Body of pancreas (tissue), 4 donors: ENCODE data around the gene BOD1L1. TPM values are rescaled to one million over a fixed set of nuclear protein-coding genes. Genes with fewer than 3 reads are reported as not detected.

Experiments
- ATAC-seq: fragments of 150-250 bp; one replicate; pipeline ENCODE4 v1.9.1; 2016
- DNase-seq, 4 donors: peaks; one replicate each; pipeline ENCODE4 v3.0.0-alpha.2; 2019
- H3K27ac ChIP-seq, 4 donors: fragments of 200-600 bp; sonication (generic); 1 replicate in 3 of 4; 2 replicates in 1 of 4; pipeline versions ENCODE4 v1.5.1 to v1.6.1; 2016 to 2019; ENCODE audit warnings: mild to moderate bottlenecking in 1 of 4, mixed read lengths in 1 of 4, moderate library complexity in 1 of 4
- H3K27me3 ChIP-seq, 2 donors: fragments of 200-600 bp; sonication (generic); one replicate each; pipeline ENCODE4 v1.6.0; 2016; ENCODE audit warnings: mild to moderate bottlenecking in 1 of 2
- H3K36me3 ChIP-seq, 2 donors: fragments of 200-600 bp; sonication (generic); replicated peaks in 1 of 2; 2 replicates each; pipeline ENCODE4 v1.5.1; 2016; ENCODE audit warnings: low read depth in 2 of 2; ENCODE audit not compliant: insufficient read depth in 1 of 2
- H3K4me1 ChIP-seq: fragments of 200-600 bp; sonication (generic); one replicate; pipeline ENCODE4 v1.6.0; 2016
- H3K4me3 ChIP-seq, 2 donors: fragments of 200-600 bp; sonication (generic); 1 replicate in 1 of 2; 2 replicates in 1 of 2; pipeline ENCODE4 v1.5.1; 2016 to 2019
- H3K9me3 ChIP-seq, 3 donors: fragments of 200-600 bp; sonication (generic); 1 replicate in 2 of 3; 2 replicates in 1 of 3; pipeline ENCODE4 v1.5.1; 2016
- POLR2A ChIP-seq, 3 donors: fragments of 450-650 bp; IDR thresholded peaks; one replicate each; pipeline ENCODE4 v1.6.1; 2016; ENCODE audit warnings: antibody characterized with exemption in 3 of 3, mild to moderate bottlenecking in 2 of 3
- WGBS, 2 donors: methylation state at CpG; one replicate each; pipeline ENCODE4 v1.1.5; 2017; 5-methylcytosine and 5-hydroxymethylcytosine counted together
- intact Hi-C: fragments of 100-400 bp; cut with DNase I; formaldehyde crosslinking; loops from one replicate; pipeline ENCODE4 v1.15.1; 2023
- total RNA-seq, 2 donors: library from RNA; depleted of rRNA; stranded (reverse); fragments of >200 nt; gene quantifications; one replicate each; pipeline ENCODE4 v1.1.0, GENCODE V29; 2016
- TF ChIP-seq, protein P1 (sequence below), 7 experiments: fragments of 450-650 bp in 4 of 7; fragments of 200-600 bp in 3 of 7; sonication (generic) in 3 of 7; IDR thresholded peaks; one replicate each; pipeline ENCODE4 v1.5.1; 2016 to 2019; ENCODE audit warnings: antibody characterized with exemption in 7 of 7

Gene BOD1L1
- total RNA-seq, 2 donors from 2014 or later, result 28.5 to 31.0 TPM

DNA sequence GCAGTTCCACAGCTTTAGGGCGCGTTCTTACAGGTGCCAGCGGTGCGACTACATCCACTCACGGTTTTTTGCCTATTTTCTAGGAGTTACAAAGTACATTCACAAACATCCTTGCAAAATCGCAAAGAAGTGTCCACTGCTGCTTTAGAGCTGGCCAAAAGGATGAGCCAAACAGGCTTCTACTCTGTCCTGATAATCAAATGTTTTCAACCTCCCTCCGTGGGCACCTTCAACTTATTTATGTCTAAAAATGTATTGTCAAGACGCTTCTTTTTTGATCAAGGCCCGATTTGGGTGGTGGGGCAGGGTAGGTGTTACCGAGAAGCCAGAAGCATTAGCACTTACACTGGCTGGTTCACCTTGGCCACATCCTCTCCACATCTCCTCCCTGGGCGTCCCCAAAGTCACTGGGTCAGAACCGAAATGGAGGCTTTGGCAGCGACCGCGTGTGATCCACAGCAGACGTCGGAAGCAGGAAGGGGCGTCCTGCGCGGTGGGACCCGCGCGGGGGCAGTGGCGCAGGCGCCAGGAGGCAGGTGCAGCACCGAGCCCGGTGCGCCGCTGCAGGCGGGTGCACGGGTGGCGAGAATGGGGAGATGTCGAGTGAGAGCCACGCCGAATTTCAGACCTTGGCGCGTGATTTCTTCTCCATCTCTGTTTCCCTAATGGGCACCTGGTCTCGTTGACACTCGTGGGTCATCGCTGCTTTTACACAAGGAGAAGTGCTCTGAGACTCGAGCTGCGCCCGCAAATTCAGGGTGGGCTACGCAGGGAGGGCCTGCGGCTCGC is 100.1 kb downstream of the BOD1L1 start:
- intact Hi-C loops, result no loop called here
- H3K4me1 ChIP-seq, result peaks cover 26% of the 10 kb centered on the region
- DNase-seq, result no peak
- 4 to 13% methylated on average over 15 to 46 of the region's 46 CpGs for WGBS, 2 donors
- TF ChIP-seq, protein P1, sequence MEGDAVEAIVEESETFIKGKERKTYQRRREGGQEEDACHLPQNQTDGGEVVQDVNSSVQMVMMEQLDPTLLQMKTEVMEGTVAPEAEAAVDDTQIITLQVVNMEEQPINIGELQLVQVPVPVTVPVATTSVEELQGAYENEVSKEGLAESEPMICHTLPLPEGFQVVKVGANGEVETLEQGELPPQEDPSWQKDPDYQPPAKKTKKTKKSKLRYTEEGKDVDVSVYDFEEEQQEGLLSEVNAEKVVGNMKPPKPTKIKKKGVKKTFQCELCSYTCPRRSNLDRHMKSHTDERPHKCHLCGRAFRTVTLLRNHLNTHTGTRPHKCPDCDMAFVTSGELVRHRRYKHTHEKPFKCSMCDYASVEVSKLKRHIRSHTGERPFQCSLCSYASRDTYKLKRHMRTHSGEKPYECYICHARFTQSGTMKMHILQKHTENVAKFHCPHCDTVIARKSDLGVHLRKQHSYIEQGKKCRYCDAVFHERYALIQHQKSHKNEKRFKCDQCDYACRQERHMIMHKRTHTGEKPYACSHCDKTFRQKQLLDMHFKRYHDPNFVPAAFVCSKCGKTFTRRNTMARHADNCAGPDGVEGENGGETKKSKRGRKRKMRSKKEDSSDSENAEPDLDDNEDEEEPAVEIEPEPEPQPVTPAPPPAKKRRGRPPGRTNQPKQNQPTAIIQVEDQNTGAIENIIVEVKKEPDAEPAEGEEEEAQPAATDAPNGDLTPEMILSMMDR (IDR thresholded peaks at IDR 0.05), result no peak
- TF ChIP-seq POLR2A (IDR thresholded peaks at IDR 0.05), result no peak
- no peak overlapping the region for H3K27ac ChIP-seq
- H3K27me3 ChIP-seq, result peaks cover 0 to 59% of the 10 kb centered on the region in 2 donors
- no peak overlapping the region for H3K4me3 ChIP-seq
- peaks cover 0 to 14% (median 0%) of the 10 kb centered on the region in 3 donors for H3K9me3 ChIP-seq
- H3K36me3 ChIP-seq, result no peaks in the 10 kb centered on the region
- no peak for ATAC-seq

DNA sequence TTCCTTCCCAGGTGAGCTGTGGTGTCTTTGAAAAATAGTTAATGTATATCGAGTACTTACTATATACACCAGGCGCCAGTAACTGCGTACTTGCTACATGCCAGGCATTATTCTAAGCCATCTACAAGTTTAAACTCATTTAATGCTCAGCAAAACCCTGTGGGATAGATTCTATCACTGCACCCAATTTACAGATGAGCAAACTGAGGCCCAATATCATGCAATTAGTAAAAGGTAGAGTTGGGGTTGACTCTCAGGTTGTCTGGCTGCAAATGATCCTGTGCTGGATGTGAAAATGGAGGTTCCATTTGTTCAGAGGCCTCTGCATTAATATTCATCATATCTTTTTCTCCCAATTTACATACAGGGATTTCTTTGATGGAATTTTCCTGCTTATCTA is 100.9 kb downstream of the BOD1L1 start:
- TF ChIP-seq POLR2A (IDR thresholded peaks at IDR 0.05), result no peak
- TF ChIP-seq, protein P1 (IDR thresholded peaks at IDR 0.05), result no peak
- ATAC-seq (no peak), DNase-seq (no peak)
- Histone ChIP-seq H3K27me3 (peaks cover 0 to 61% of the 10 kb centered on the region in 2 donors), H3K36me3 (no peaks in the 10 kb centered on the region), H3K27ac (no peak overlapping the region), H3K4me1 (peaks cover 26% of the 10 kb centered on the region), H3K4me3 (no peak overlapping the region), H3K9me3 (peaks cover 0 to 14% (median 0%) of the 10 kb centered on the region in 3 donors)
- 21 to 46% methylated on average over 3 of the region's 3 CpGs for WGBS, 2 donors
- intact Hi-C loops, result no loop called here

GRCh38 chr4:13525606-13526281 is 101.8 kb downstream of the BOD1L1 start:
- TF ChIP-seq, protein P1 (IDR thresholded peaks at IDR 0.05), result no peak
- no peak for TF ChIP-seq POLR2A (IDR thresholded peaks at IDR 0.05)
- DNase-seq, result no peak

GRCh38 chr4:13524504-13525243 is 102.9 kb downstream of the BOD1L1 start:
- no peak for TF ChIP-seq POLR2A (IDR thresholded peaks at IDR 0.05)
- TF ChIP-seq, protein P1 (IDR thresholded peaks at IDR 0.05), result no peak
- DNase-seq (peak in 1 of 4 donors; percentile 19), ATAC-seq (no peak)
- 9 to 11% methylated on average over 25 to 36 of the region's 36 CpGs for WGBS, 2 donors
- H3K27me3 ChIP-seq, result peaks cover 0 to 54% of the 10 kb centered on the region in 2 donors
- H3K36me3 ChIP-seq, result no peaks in the 10 kb centered on the region
- intact Hi-C loops, result no loop called here
- H3K4me3 ChIP-seq, result no peak overlapping the region
- H3K27ac ChIP-seq, result no peak overlapping the region
- H3K9me3 ChIP-seq, result peaks cover 0 to 14% (median 0%) of the 10 kb centered on the region in 3 donors
- peaks cover 26% of the 10 kb centered on the region for H3K4me1 ChIP-seq

More at GRCh38 chr4:13525606-13526281, 101.8 kb downstream of the BOD1L1 start:
- Histone ChIP-seq H3K4me3 (no peak overlapping the region), H3K9me3 (peaks cover 0 to 14% (median 0%) of the 10 kb centered on the region in 3 donors), H3K27me3 (peaks cover 0 to 61% of the 10 kb centered on the region in 2 donors), H3K4me1 (peaks cover 26% of the 10 kb centered on the region), H3K27ac (no peak overlapping the region), H3K36me3 (no peaks in the 10 kb centered on the region)
- peak; percentile 18 for ATAC-seq
- intact Hi-C loops, result no loop called here
- 60 to 65% methylated on average over 4 of the region's 4 CpGs for WGBS, 2 donors
